ENCODE results near the gene CARHSP1. TPM values are rescaled to one million over a fixed set of nuclear protein-coding genes. Genes with fewer than 3 reads are reported as not detected.
"Not testable (repeated sequence)": the region's sequence is repeated elsewhere in the genome, so short reads cannot be mapped to it uniquely, and the experiment has no call there.

Gene CARHSP1
- total and polyA plus RNA-seq, 2 donors, result 62.1 to 77.9 TPM

- Histone ChIP-seq H3K4me1 (ENCODE audit: insufficient read depth) (no peaks in the 10 kb centered on the region), H3K27ac (ENCODE audit: low read depth) (no peak overlapping the region), H3K36me3 (ENCODE audit: insufficient read depth) (no peaks in the 10 kb centered on the region), H3K4me3 (ENCODE audit: low read depth, low read length) (no peak overlapping the region)
- WGBS, result 93% methylated on average over 5 of the region's 5 CpGs
- no peak for DNase-seq (ENCODE audit: extremely low spot score)
These were observed 3.3 kb upstream of the CARHSP1 start for GRCh38 chr16:8872071-8872470.

DNA sequence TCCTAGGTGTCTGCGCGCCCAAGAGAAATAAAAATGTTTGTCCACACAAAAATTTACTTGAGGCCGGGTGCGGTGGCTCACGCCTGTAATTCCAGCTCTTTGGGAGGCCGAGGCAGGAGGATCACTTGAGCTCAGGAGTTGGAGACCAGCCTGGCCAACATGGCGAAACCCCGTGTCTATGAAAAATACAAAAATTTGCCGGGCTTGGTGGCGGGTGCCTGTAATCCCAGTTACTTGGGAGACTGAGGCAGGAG is 1.1 kb upstream of the CARHSP1 start:
- DNase-seq (ENCODE audit: extremely low spot score); H3K4me1 ChIP-seq (ENCODE audit: insufficient read depth); H3K36me3 ChIP-seq (ENCODE audit: insufficient read depth); H3K27ac ChIP-seq (ENCODE audit: low read depth); H3K4me3 ChIP-seq (ENCODE audit: low read depth, low read length): not testable (repeated sequence)
- 96% methylated on average over 10 of the region's 10 CpGs for WGBS

GRCh38 chr16:8869212-8869987 is 594 bp upstream of the CARHSP1 start:
- H3K4me3 ChIP-seq (ENCODE audit: low read depth, low read length), result peak overlapping the region; percentile 36
- H3K36me3 ChIP-seq (ENCODE audit: insufficient read depth), result no peaks in the 10 kb centered on the region
- no peak overlapping the region for H3K27ac ChIP-seq (ENCODE audit: low read depth)
- no peaks in the 10 kb centered on the region for H3K4me1 ChIP-seq (ENCODE audit: insufficient read depth)
- no peak for DNase-seq (ENCODE audit: extremely low spot score)
- WGBS, result 28% methylated on average over 37 of the region's 37 CpGs

DNA sequence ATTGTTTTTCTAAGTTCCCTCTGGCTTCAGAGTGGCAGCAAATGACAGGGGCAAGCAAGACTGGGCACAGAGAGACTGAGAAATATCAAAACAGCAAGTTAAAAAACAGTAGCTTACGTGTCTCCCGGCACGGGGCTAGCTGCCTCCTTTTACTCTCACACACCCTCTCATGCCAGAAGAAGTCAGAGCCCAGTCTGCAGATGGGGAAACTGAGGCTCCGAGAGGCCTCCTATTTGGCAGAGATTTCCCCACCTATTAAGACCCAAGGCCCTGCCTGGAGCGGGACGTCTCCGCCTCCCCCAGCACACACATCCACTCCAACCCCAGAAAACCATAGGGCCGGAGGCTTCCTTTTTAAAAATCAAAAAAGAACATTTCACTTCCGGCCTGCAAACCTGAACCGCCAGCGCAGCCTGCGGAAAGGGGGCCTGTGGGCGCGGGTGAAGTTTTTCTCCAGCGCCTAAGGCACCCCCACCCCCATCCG is 832 bp downstream of the CARHSP1 start:
- under 1% methylated on average over 16 of the region's 16 CpGs for WGBS
- H3K4me3 ChIP-seq (ENCODE audit: low read depth, low read length), result peak overlapping the region; percentile 86
- H3K27ac ChIP-seq (ENCODE audit: low read depth), result peak overlapping the region; percentile 63
- H3K4me1 ChIP-seq (ENCODE audit: insufficient read depth), result no peaks in the 10 kb centered on the region
- DNase-seq (ENCODE audit: extremely low spot score), result no peak
- no peaks in the 10 kb centered on the region for H3K36me3 ChIP-seq (ENCODE audit: insufficient read depth)

GRCh38 chr16:8867216-8867931 is 1.4 kb downstream of the CARHSP1 start:
- no peak for DNase-seq (ENCODE audit: extremely low spot score)
- peak overlapping the region; percentile 86 for H3K4me3 ChIP-seq (ENCODE audit: low read depth, low read length)
- no peaks in the 10 kb centered on the region for H3K36me3 ChIP-seq (ENCODE audit: insufficient read depth)
- peak overlapping the region; percentile 63 for H3K27ac ChIP-seq (ENCODE audit: low read depth)
- H3K4me1 ChIP-seq (ENCODE audit: insufficient read depth), result no peaks in the 10 kb centered on the region
- WGBS, result 4% methylated on average over 35 of the region's 35 CpGs

GRCh38 chr16:8866884-8867215 is 2.0 kb downstream of the CARHSP1 start:
- 12% methylated on average over 16 of the region's 16 CpGs for WGBS
- Histone ChIP-seq H3K27ac (ENCODE audit: low read depth) (peak overlapping the region; percentile 63), H3K36me3 (ENCODE audit: insufficient read depth) (no peaks in the 10 kb centered on the region), H3K4me3 (ENCODE audit: low read depth, low read length) (peak overlapping the region; percentile 86), H3K4me1 (ENCODE audit: insufficient read depth) (no peaks in the 10 kb centered on the region)
- no peak for DNase-seq (ENCODE audit: extremely low spot score)

GRCh38 chr16:8866118-8866883 is 2.5 kb downstream of the CARHSP1 start:
- Histone ChIP-seq H3K4me1 (ENCODE audit: insufficient read depth) (no peaks in the 10 kb centered on the region), H3K36me3 (ENCODE audit: insufficient read depth) (no peaks in the 10 kb centered on the region), H3K27ac (ENCODE audit: low read depth) (no peak overlapping the region), H3K4me3 (ENCODE audit: low read depth, low read length) (peak overlapping the region; percentile 86)
- no peak for DNase-seq (ENCODE audit: extremely low spot score)
- WGBS, result 21% methylated on average over 30 of the region's 30 CpGs

GRCh38 chr16:8865145-8865882 is 3.5 kb downstream of the CARHSP1 start:
- Histone ChIP-seq H3K4me3 (ENCODE audit: low read depth, low read length) (no peak overlapping the region), H3K36me3 (ENCODE audit: insufficient read depth) (no peaks in the 10 kb centered on the region), H3K4me1 (ENCODE audit: insufficient read depth) (no peaks in the 10 kb centered on the region), H3K27ac (ENCODE audit: low read depth) (no peak overlapping the region)
- 82% methylated on average over 14 of the region's 14 CpGs for WGBS
- DNase-seq (ENCODE audit: extremely low spot score), result no peak

- Histone ChIP-seq H3K4me1 (ENCODE audit: insufficient read depth) (no peaks in the 10 kb centered on the region), H3K27ac (ENCODE audit: low read depth) (no peak overlapping the region)
- DNase-seq (ENCODE audit: extremely low spot score), result no peak
These were observed 4.2 kb downstream of the CARHSP1 start for GRCh38 chr16:8864480-8865110.

GRCh38 chr16:8863594-8864424 is 5.0 kb downstream of the CARHSP1 start:
- Histone ChIP-seq H3K4me3 (ENCODE audit: low read depth, low read length) (no peak overlapping the region), H3K4me1 (ENCODE audit: insufficient read depth) (no peaks in the 10 kb centered on the region), H3K36me3 (ENCODE audit: insufficient read depth) (no peaks in the 10 kb centered on the region), H3K27ac (ENCODE audit: low read depth) (no peak overlapping the region)
- no peak for DNase-seq (ENCODE audit: extremely low spot score)
- 73% methylated on average over 17 of the region's 17 CpGs for WGBS

More at GRCh38 chr16:8864480-8865110, 4.2 kb downstream of the CARHSP1 start:
- WGBS, result 45% methylated on average over 13 of the region's 13 CpGs
- Histone ChIP-seq H3K36me3 (ENCODE audit: insufficient read depth) (no peaks in the 10 kb centered on the region), H3K4me3 (ENCODE audit: low read depth, low read length) (no peak overlapping the region)

- Histone ChIP-seq H3K4me1 (ENCODE audit: insufficient read depth) (no peaks in the 10 kb centered on the region), H3K36me3 (ENCODE audit: insufficient read depth) (no peaks in the 10 kb centered on the region), H3K4me3 (ENCODE audit: low read depth, low read length) (no peak overlapping the region), H3K27ac (ENCODE audit: low read depth) (no peak overlapping the region)
- WGBS, result 82% methylated on average over 14 of the region's 14 CpGs
- DNase-seq (ENCODE audit: extremely low spot score), result no peak
These were observed 6.3 kb downstream of the CARHSP1 start for GRCh38 chr16:8862309-8863130.

Measured in urinary bladder (tissue), 4 donors.